ENCODE results near the gene ECHDC1. TPM values are rescaled to one million over a fixed set of nuclear protein-coding genes. Genes with fewer than 3 reads are reported as not detected.
A peak's percentile ranks its signal among the peaks of the same experiment; 100 is the strongest.

The ECHDC1 gene
- total RNA-seq, 8 experiments from 2014 or later: 48.7 to 85.8 (median 64.8) TPM

DNA sequence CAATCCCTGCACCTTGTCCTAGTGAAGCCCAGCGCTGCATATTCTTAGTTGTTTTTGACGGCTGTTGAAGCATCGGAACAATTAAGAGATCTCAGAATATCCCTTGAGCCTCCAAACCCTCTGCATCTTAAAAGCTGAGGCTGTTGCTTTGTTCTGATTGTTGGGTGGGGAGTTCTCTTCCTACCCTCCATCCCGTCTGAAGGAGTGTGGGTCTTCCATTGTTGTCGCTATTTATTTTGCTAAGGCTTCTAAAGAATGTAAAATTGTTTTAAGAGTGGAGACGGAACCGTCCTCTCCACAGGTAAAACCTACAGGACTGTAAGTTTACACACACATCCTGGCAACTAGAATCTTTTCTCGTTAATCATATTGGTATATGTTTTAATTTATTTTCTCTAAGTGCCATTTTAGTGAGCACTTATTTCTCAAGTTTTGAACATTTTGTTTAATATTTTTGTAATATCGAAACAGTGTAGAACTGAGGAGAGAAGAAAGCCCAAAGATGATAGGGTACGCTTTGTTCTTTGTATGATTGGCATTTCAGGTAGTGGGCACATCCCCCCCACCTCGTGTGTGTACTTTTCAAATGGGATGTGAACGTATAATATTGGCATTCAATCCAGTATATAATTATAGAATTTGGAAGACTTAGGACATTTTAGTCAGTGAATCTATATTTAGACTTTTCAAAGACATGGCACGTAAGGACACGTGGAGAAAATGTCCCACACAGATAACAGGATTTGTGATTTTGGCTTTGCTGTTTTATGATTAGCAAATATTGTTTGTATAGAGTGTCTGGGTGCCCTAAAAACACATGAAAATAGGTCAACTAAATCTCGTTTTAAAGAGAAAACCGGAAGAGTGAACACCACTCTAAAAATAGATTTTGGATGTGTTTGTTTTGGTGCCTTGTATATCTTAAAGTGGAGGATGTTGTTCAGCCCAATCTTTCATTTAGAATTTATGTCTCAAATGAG is 75.5 kb downstream of the ECHDC1 start:
- Histone ChIP-seq H3K27ac (peak overlapping the region; percentile 97), H3K4me3 (peak overlapping the region; percentile 65 to 87 (median 76)), H3K4me1 (replicated peaks in 1 of 2) (peaks cover 4 to 18% of the 10 kb centered on the region in 2 donors)
- peak in 2 of 8 experiments; percentile 1 for ATAC-seq (replicated peaks in 6 of 8)
- WGBS, 10 experiments: 0 to 6% (median 2%) methylated on average over 3 to 16 of the region's 16 CpGs
- in situ Hi-C loops (cut with MboI; ENCODE audit: low pct_unique_long_range_greater_than_20kb in 2 of 9, low sequenced_read_pairs in 9 of 9, unreplicated experiment in 9 of 9): no loop called here

DNA sequence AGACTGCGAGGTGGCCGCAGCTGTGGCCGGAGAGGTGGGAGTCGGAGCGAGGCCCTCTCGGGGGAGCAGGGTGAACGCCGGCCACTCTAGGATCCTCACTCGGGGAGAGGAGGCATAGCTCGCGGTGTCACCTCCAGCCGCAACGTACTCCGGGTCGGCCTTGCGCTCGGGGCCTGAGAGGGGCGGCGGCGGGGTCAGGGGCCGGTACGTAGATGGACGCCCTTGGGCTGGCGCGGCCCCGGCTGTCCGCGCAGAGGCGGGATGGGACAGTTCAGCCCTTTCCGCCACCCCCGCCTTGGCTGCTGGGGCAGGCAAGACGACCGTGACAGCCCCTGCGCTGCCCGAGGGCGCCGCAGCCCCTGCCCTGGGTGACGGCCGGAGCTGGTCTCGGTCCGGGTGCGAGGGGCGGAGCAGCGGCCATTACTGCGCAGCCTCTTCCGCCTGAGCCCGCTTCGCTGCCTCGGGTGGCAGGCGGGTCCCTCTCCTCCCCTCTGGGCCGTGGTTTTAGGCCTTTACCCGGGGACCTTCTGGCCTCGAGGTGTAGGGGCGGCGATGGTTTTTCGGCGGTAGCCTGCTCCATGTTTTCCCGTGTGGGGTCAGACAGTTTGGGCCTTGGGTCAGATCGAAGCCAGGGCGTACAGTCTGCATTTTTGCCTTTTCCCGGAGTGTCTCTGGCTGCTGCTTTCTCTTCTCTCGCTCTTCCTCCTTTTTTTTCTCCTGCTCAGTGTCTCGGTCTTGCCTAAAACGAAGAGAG is 76.3 kb downstream of the ECHDC1 start:
- H3K27ac ChIP-seq: peak overlapping the region; percentile 97
- H3K4me1 ChIP-seq (replicated peaks in 1 of 2): peaks cover 4 to 18% of the 10 kb centered on the region in 2 donors
- peak overlapping the region; percentile 65 to 87 (median 76) for H3K4me3 ChIP-seq
- ATAC-seq (replicated peaks in 6 of 8): peak; percentile 72 to 79 (median 76)
- WGBS, 10 experiments: 0 to 3% (median 0%) methylated on average over 2 to 8 of the region's 64 CpGs; no CpG with 5 or more reads in 2 of the 10 experiments
- in situ Hi-C loops (cut with MboI; ENCODE audit: low pct_unique_long_range_greater_than_20kb in 2 of 9, low sequenced_read_pairs in 9 of 9, unreplicated experiment in 9 of 9): no loop called here

DNA sequence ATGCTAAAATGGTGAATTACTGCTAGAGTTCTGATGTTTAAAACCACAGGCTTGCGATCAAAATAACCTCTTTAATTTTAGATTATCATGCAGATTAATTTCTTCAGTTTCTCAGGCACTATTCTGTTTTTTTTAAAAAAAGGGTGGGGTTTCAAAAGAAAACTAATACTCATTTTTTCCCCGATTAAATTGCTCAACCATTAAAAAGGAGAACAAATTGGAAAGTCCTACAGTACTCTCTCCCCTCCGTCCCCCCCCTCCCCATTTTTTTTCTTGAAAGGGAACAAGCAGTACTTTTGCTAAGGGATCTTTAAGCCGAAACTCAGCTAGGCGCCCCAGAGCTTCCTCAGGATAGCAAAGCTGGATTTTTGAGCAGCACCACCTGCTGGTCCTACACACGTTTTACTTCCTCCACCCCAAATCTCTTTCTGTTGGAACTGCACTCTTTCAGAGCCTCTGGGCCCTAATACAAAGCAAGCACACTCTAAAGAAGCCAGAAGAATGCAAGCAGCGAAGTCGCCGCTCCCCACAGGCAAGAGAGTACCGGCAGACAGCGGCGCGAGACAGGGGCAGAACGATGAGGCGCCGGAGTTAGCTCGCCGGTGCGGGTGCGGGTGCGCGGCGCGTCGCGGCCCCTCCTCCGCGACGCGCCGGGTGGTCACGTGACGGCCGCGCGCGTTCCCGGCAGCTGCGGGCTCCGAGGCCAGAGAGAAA is 77.1 kb downstream of the ECHDC1 start, which contains the start of gene RNF146:
RNF146 (plus strand) TSS at position 687 of the 714 bp plus-strand sequence. CDS start 13,475 bp downstream, outside the sequence.
- WGBS, 10 experiments: 0 to 6% (median 0%) methylated on average over 1 to 20 of the region's 40 CpGs
- in situ Hi-C loops (cut with MboI; ENCODE audit: low pct_unique_long_range_greater_than_20kb in 2 of 9, low sequenced_read_pairs in 9 of 9, unreplicated experiment in 9 of 9): no loop called here
- Histone ChIP-seq H3K4me3 (peak within 1 kb of the TSS; percentile 65 to 87 (median 76)), H3K27ac (peak within 1 kb of the TSS; percentile 97), H3K4me1 (replicated peaks in 1 of 2) (peaks cover 4 to 18% of the 10 kb centered on the region in 2 donors)
- ATAC-seq (replicated peaks in 6 of 8): peak; percentile 77 to 93 (median 90)

DNA sequence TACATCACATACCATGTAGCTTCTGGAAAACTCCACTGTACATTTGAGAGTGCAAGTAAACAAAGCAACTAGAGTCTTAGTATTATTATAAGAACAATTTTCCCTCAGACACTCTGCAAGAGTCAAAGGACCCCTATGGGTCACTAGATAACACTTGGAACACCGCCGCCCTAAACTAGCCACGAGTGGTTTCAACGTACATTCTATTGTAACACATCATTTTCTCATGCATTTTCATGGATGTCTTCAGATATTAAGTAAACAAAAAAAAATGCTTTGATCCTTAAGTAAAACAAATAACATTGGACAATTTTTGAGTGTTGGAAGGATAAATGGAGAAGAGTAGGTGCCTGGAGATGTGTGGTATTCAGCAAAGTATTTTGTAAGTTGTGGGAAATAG is 79.9 kb downstream of the ECHDC1 start:
- H3K4me3 ChIP-seq: no peak overlapping the region
- H3K4me1 ChIP-seq (replicated peaks in 1 of 2): no peaks in the 10 kb centered on the region
- ATAC-seq (replicated peaks in 6 of 8): no peak
- in situ Hi-C loops (cut with MboI; ENCODE audit: low pct_unique_long_range_greater_than_20kb in 2 of 9, low sequenced_read_pairs in 9 of 9, unreplicated experiment in 9 of 9): no loop called here
- no peak overlapping the region for H3K27ac ChIP-seq
- WGBS, 10 experiments: 59 to 100% (median 69%) methylated on average over 1 to 4 of the region's 4 CpGs; no CpG with 5 or more reads in 4 of the 10 experiments

DNA sequence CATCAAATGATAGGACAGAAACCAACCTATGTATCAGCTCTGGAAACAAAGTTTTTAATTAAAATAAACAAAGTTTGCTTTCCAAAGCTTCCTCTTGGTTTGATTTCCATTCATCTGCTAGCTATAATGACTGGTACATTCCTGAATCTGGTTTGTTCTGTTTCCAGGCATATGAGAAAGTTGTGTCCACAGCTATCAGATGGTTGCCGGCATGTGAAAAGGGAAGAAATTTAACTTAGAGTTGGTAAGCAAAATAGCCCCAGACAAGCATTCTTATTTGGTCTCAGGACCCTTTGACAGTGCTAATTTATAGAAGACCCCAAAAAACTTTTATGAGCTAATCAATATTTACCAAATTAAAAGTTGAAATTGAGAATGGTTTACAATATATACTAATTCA is 80.5 kb downstream of the ECHDC1 start:
- in situ Hi-C loops (cut with MboI; ENCODE audit: low pct_unique_long_range_greater_than_20kb in 2 of 9, low sequenced_read_pairs in 9 of 9, unreplicated experiment in 9 of 9): no loop called here
- Histone ChIP-seq H3K4me1 (replicated peaks in 1 of 2) (no peaks in the 10 kb centered on the region), H3K27ac (no peak overlapping the region), H3K4me3 (no peak overlapping the region)
- WGBS, 10 experiments: 0 to 100% (median 71%) methylated on average over 1 of the region's 1 CpG; no CpG with 5 or more reads in 3 of the 10 experiments
- ATAC-seq (replicated peaks in 6 of 8): no peak

DNA sequence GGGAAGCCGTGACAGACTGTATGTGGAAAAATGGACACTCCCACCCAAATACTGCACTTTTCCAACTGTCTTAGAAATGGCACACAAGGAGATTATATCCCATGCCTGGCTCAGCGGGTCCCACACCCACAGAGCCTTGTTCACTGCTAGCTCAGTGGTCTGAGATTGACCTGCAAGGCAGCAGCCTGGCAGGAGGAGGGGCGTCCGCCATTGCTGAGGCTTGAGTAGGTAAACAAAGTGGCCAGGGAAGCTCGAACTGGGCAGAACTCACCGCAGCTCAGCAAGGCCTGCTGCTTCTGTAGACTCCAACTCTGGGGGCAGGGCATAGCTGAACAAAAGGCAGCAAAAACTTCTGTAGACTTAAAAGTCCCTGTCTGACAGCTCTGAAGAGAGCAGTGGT is 88.1 kb downstream of the ECHDC1 start:
- 60 to 100% (median 91%) methylated on average over 1 to 4 of the region's 6 CpGs; no CpG with 5 or more reads in 3 of the 10 experiments for WGBS, 10 experiments
- no peak for ATAC-seq (replicated peaks in 6 of 8)
- H3K4me3 ChIP-seq: no peak overlapping the region
- in situ Hi-C loops (cut with MboI; ENCODE audit: low pct_unique_long_range_greater_than_20kb in 2 of 9, low sequenced_read_pairs in 9 of 9, unreplicated experiment in 9 of 9): no loop called here
- no peak overlapping the region for H3K27ac ChIP-seq
- no peaks in the 10 kb centered on the region for H3K4me1 ChIP-seq (replicated peaks in 1 of 2)

DNA sequence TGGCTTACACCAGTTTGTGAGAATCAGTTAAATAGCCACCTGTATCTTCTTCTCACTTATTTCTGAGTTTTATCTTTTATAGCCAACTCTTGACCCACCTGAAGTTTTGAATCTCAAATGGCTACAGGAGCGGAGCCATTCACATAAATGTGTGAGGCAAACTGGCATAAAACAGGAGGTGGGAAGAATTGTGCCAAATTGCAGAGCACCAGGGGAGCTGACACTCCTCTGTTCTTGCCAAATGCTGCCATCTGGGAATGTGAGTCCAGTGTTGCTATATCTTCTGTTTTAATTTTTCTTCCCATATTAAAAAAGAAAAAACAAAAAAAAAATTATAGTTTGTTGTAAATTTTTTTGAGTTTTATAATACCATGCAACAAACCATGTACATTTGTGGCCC is 93.8 kb downstream of the ECHDC1 start:
- Histone ChIP-seq H3K4me3 (no peak overlapping the region), H3K27ac (no peak overlapping the region), H3K4me1 (replicated peaks in 1 of 2) (no peaks in the 10 kb centered on the region)
- in situ Hi-C loops (cut with MboI; ENCODE audit: low pct_unique_long_range_greater_than_20kb in 2 of 9, low sequenced_read_pairs in 9 of 9, unreplicated experiment in 9 of 9): no loop called here
- no peak for ATAC-seq (replicated peaks in 6 of 8)
- 86 to 100% (median 100%) methylated on average over 1 of the region's 1 CpG; no CpG with 5 or more reads in 3 of the 10 experiments for WGBS, 10 experiments

DNA sequence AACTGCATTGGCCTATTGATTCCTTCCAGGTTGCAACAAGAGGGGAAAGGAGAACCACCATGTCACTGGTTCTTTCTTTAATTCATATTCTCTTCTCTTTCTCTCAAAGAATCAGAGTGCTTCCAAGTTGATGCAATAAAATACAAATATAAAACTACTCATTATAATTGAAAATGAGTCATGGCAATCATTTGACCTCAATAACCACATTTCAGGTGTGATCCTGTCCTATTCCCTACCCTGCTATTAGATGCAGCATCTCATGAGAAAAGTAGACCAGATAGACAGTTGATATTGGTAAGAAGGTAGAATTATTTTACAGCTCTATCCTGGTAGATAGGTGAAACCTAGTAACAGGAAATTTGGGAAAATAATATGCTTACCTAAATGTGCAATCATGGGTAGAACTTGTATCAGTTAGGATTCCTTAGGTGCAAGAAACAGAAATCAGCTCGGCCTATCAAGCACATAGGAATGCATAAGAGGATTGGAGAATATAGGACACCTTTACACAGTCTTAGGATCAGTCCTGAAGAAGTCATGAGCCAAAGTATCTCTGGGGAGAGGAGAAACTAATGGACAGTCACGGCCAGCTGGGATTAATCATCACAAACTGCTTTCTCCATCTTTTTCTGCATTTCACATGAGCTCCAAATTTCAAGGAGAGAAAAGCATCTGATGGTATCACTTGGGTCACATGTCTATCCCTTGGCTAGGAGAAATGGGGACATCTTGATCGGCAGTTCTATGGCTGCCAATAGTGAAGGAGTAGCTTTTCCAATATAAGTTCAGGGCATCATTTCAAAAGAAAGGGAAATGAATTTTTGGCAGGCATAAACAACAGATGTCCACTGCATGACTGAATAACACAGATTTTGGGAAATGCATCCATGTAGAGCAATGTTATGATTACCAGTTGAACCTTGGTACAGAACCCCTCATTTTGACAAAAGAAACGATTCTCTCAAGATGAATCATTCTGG is 96.0 kb downstream of the ECHDC1 start:
- WGBS, 10 experiments: 6 to 93% (median 67%) methylated on average over 1 to 4 of the region's 4 CpGs; no CpG with 5 or more reads in 2 of the 10 experiments
- Histone ChIP-seq H3K4me1 (replicated peaks in 1 of 2) (no peaks in the 10 kb centered on the region), H3K27ac (no peak overlapping the region), H3K4me3 (no peak overlapping the region)
- peak in 2 of 8 experiments; percentile 18 to 47 for ATAC-seq (replicated peaks in 6 of 8)
- in situ Hi-C loops (cut with MboI; ENCODE audit: low pct_unique_long_range_greater_than_20kb in 2 of 9, low sequenced_read_pairs in 9 of 9, unreplicated experiment in 9 of 9): no loop called here

DNA sequence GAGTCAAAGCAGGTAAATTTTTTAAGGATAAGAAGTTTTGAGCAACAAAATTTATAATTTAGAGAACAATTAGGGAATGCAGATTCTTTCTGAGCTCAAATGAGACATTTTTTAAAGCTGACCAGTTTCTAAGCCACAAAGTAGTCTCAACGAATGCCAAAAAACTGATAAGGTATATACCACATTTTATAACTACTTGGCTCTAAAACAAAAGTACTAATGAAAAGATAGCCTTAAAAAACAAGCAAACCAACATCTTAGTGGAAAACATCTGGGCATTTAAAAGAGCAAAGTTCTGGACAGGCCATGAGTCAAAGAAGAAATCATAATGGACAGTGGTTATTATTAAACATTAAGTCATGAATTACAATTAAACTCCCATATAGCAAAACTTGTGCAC is 99.9 kb downstream of the ECHDC1 start:
- Histone ChIP-seq H3K4me1 (replicated peaks in 1 of 2) (no peaks in the 10 kb centered on the region), H3K27ac (no peak overlapping the region), H3K4me3 (no peak overlapping the region)
- no peak for ATAC-seq (replicated peaks in 6 of 8)
- 14 to 100% (median 88%) methylated on average over 1 of the region's 1 CpG; no CpG with 5 or more reads in 1 of the 10 experiments for WGBS, 10 experiments
- in situ Hi-C loops (cut with MboI; ENCODE audit: low pct_unique_long_range_greater_than_20kb in 2 of 9, low sequenced_read_pairs in 9 of 9, unreplicated experiment in 9 of 9): no loop called here

All from motor neuron (in vitro differentiated cells).